LNCaP clone FGC (cell line): ENCODE results near the gene EREG.

Experiments used
- DNase-seq: peaks from one replicate; pipeline ENCODE4 v3.0.0-alpha.2; 2011; ENCODE audit warnings: low read depth
- H3K4me3 ChIP-seq: 2 replicates; pipeline ENCODE4 v1.5.1; 2011; ENCODE audit warnings: mild to moderate bottlenecking, low read depth, low read length, control low read depth
- TF ChIP-seq, protein P1 (sequence below): IDR thresholded peaks from 2 replicates; pipeline ENCODE4 v1.5.1; 2012; ENCODE audit warnings: mild to moderate bottlenecking; ENCODE audit not compliant: control insufficient read depth, insufficient read depth; ENCODE audit errors: extremely low read depth

Gene EREG

DNA sequence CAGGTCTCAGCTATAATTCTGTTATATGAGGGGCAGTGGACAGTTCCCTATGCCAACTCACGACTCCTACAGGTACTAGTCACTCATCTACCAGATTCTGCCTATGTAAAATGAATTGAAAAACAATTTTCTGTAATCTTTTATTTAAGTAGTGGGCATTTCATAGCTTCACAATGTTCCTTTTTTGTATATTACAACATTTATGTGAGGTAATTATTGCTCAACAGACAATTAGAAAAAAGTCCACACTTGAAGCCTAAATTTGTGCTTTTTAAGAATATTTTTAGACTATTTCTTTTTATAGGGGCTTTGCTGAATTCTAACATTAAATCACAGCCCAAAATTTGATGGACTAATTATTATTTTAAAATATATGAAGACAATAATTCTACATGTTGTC, 20.4 kb downstream of the EREG start:
- TF ChIP-seq, protein P1, sequence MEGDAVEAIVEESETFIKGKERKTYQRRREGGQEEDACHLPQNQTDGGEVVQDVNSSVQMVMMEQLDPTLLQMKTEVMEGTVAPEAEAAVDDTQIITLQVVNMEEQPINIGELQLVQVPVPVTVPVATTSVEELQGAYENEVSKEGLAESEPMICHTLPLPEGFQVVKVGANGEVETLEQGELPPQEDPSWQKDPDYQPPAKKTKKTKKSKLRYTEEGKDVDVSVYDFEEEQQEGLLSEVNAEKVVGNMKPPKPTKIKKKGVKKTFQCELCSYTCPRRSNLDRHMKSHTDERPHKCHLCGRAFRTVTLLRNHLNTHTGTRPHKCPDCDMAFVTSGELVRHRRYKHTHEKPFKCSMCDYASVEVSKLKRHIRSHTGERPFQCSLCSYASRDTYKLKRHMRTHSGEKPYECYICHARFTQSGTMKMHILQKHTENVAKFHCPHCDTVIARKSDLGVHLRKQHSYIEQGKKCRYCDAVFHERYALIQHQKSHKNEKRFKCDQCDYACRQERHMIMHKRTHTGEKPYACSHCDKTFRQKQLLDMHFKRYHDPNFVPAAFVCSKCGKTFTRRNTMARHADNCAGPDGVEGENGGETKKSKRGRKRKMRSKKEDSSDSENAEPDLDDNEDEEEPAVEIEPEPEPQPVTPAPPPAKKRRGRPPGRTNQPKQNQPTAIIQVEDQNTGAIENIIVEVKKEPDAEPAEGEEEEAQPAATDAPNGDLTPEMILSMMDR, result no peak
- DNase-seq, result no peak

DNA sequence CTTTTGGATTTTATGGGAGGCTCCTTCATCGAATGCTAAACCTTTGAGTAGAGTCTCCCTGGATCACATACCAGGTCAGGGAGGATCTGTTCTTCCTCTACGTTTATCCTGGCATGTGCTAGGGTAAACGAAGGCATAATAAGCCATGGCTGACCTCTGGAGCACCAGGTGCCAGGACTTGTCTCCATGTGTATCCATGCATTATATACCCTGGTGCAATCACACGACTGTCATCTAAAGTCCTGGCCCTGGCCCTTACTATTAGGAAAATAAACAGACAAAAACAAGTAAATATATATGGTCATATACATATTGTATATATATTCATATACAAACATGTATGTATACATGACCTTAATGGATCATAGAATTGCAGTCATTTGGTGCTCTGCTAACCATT, 21.2 kb downstream of the EREG start:
- no peak for DNase-seq
- TF ChIP-seq, protein P1, result no peak
- H3K4me3 ChIP-seq, result no peak overlapping the region

More for the DNA sequence above, 20.4 kb downstream of the EREG start:
- no peak overlapping the region for H3K4me3 ChIP-seq

DNA sequence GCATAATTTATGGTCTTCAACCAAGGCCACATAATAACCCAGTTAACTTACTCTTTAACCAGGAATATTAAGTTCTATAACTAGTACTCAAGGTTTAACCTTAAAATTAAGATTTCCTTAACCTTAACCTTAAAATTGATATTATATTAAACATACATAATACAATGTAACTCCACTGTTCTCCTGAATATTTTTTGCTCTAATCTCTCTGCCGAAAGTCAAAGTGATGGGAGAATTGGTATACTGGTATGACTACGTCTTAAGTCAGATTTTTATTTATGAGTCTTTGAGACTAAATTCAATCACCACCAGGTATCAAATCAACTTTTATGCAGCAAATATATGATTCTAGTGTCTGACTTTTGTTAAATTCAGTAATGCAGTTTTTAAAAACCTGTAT, 22.8 kb downstream of the EREG start:
- DNase-seq, result no peak
- TF ChIP-seq, protein P1, result no peak
- H3K4me3 ChIP-seq, result no peak overlapping the region

DNA sequence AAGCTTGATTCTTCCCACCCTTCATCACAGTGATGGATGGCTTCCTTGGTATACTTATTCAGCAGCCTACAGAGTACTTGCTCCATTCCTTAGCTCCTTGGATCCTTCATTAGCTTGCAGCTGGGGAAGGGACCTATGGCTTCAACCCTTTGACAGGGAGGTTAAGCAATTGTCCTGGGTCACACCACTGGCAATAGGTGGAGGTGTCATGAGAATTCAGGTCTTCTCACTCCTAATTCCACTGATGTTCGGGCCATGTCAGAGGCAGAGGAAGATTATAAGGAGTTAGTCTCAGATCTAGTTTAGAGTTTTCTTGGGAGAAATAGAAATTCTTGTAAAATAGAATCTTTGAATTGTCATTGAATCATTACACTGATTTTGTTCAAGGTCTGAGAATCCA, 24.5 kb downstream of the EREG start:
- H3K4me3 ChIP-seq, result no peak overlapping the region
- DNase-seq, result no peak
- TF ChIP-seq, protein P1, result no peak

DNA sequence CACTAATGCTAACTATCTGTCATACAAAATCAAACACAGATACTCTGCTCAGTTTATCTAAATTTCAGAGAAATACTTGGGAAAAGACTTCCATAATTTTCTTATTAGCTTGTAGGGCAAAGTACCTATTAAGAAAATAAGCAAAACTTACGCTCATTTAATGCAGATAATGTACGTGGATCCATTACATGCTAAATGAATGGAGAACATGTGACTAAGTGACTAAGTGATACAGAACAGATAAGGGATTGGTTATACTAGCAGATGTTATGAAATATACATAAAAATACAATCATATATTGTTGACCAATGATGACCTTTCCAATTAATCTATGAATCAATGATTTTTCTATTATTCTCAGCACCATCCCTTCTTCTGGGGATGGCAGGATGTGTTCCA, 25.7 kb downstream of the EREG start:
- TF ChIP-seq, protein P1, result no peak
- no peak for DNase-seq
- H3K4me3 ChIP-seq, result no peak overlapping the region

DNA sequence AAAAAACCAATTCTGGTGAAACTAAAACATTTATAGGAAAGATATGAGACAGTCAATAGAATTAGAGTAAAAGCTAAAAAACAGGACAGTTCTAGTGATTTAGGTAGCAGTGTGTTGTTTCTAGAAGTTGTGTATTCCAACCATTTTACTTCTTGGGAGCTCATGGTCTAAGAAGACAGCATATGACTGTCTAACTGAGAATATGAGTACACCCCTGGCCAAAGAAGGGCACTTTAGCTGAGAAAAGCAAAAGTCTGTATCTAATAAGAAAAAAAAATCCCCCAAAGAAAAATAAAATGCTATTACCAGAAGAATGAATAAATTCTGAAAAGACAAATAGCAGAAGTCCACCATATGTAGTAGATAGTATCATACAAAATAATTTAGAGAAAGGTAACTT, 26.4 kb downstream of the EREG start:
- TF ChIP-seq, protein P1, result no peak
- DNase-seq, result no peak
- no peak overlapping the region for H3K4me3 ChIP-seq

DNA sequence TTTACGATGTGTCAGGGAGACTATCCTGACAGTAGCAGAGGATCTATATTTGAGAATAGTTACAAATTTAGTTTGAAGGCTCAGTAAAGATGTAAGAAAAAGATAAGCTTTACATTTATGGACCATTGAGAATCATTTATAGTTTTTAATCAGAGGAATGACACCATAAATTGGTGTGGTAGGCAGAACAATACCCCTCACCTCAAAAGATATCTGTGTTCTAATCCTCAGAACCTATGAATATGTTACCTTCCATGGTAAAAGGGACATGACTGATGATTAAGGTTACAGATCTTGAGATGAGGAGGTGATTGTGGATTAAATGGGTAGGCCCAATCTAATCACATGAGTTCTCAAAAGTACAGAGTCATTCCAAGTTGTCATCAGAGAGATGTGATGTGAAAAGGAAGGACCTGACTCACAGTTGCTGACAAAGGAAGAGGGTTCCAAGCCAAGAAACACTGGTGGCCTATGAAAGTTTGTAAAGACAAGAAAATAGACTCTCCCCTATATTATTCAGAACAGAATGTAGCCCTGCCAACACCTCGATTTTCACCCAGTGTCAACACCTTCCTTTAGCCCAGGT, 27.0 kb downstream of the EREG start:
- no peak overlapping the region for H3K4me3 ChIP-seq
- TF ChIP-seq, protein P1, result no peak
- DNase-seq, result no peak
